A549 treated with AZD2906 at 1 μM for 4 hours (cell line): ENCODE data around the gene CENPF. TPM values are rescaled to one million over a fixed set of nuclear protein-coding genes. Genes with fewer than 3 reads are reported as not detected.

Experiments used
- total RNA-seq: library from RNA; stranded (reverse); fragments of 200-300 nt; extraction: Qiagen RNA extraction; gene quantifications from 5 replicates; pipeline ENCODE4 v1.2.3, GENCODE V29; 2022

CENPF gene
- total RNA-seq = 57.3 to 90.3 TPM (median 65.6 TPM) in 5 replicates

GRCh38 chr1:214602764-214603657 is at the start of gene CENPF:
Gene CENPF, plus strand, starts transcription at chr1:214603195. Its CDS starts 10,560 bp downstream, at chr1:214613755.

Other genes starting within 250 kb of the CENPF start
- 9.3 to 12.1 TPM (median 11.2 TPM) in 5 replicates for gene PTPN14, start 51.6 kb upstream of the CENPF start, total RNA-seq